Embryonic facial prominence (tissue), 1 donor: ENCODE measurements around the gene MCRIP2.
"Not testable (repeated sequence)": the region's sequence is repeated elsewhere in the genome, so short reads cannot be mapped to it uniquely, and the experiment has no call there.

Source experiments
- DNase-seq: peaks from one replicate; pipeline ENCODE4 v3.0.0-alpha.2; 2016; ENCODE audit errors: extremely low spot score

The MCRIP2 gene

DNA sequence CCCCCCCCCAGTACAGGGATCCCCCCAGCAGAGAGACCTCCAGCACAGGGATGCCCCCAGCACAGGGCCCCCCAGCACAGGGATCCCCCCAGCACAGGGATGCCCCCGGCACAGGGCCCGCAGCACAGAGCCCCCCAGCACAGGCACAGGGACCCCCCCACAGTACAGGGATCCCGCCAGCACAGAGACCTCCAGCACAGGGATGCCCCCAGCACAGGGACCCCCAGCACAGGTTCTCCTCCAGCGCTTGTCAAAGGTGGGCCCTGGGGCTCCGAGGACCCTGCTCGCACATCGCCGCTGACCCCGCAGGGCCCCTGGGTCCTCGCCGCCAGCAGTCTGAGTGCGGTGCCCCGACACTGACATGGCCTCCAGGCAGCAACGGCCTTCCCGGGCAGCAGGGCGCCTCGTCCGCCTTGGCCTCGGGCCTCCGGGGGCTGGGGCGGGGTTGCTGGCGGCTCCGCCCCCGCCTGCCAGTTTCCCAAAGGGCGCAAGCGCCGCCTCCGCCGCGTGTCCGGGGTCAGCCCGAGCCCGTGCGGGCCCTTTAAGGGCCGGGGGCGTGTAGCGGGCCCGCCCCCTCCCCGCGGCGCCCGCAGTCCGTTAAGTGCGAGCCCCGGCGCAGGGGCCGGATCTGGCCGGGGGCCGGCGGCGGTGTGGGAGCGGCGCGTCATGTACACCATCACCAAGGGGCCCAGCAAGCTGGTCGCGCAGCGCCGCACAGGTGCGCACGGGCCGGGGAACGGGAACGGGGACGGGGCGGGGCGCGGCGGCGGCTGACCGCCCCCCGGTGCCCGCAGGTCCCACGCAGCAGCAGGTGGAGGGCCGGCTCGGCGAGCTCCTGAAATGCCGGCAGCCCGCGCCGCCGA, at the start of gene MCRIP2:
Gene MCRIP2 (plus strand): TSS at position 503 of the 863 bp plus-strand sequence. CDS start 164 bp downstream, at position 667.
- no peak for DNase-seq

- no peak for DNase-seq
These were observed 49.6 kb upstream of the MCRIP2 start for GRCh38 chr16:591892-592517.

GRCh38 chr16:592518-593306, 48.9 kb upstream of the MCRIP2 start:
- no peak for DNase-seq

- DNase-seq: no peak
These were observed 48.2 kb upstream of the MCRIP2 start for GRCh38 chr16:593406-593805.

DNA sequence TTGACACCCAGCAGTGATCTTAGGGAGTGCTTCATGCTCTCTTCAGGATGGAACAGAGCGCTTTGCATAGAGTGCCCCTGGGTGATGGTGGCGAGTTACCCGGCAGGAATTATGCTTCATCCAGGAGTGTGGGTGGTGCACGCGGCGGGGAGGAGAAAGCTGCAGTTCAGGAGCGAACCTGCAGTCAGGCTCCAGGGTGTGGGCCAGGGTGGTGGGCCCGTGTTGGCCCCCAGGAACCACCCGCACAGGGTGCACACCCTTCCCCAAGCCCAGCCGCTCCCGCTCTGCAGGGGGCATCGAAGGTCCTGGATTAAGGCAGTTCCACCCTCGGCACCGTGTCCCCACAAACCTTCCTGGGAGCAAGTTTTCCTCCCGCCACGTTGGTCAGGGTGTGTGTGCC, 47.8 kb upstream of the MCRIP2 start:
- DNase-seq: no peak

GRCh38 chr16:595094-595528, 46.5 kb upstream of the MCRIP2 start:
- DNase-seq: no peak

DNA sequence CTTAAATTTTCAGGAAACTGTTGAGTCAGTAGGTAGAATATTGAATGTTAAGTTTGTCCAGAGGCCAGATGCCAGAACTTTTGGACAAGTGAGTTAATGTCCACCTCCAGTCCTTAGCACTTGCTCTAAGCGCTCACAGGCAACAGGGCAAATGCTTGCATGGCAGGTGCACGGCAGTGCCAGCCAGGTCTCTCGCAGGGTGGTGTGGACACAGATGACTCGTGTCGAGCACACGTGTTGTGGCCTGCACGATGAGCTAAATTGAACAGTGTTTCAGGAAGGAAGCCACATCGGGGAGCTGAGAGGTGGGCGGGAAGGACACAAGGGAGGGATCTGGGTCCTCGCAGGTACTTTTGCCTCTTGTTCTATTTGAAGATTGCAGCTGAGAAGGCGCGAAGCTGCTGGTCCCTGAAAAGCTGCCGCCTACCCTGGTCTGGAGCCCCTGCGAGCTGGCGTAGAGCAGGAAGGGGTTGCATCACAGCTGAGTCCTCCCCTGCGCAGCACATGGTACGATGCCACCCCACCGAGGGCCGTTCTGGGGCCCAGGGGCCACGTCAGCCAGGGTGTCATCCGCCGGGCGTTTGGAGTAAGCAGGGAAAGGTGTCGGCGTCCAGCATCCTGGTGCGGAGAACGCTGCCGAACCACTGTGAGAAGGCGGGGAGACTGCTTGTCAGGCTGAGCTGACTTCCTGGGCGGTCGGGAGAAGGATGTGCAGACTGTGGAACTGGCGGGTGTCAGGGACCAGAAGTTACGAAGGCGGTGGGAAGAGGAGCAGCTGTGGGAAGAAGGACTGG, 45.5 kb upstream of the MCRIP2 start:
- DNase-seq: no peak

DNA sequence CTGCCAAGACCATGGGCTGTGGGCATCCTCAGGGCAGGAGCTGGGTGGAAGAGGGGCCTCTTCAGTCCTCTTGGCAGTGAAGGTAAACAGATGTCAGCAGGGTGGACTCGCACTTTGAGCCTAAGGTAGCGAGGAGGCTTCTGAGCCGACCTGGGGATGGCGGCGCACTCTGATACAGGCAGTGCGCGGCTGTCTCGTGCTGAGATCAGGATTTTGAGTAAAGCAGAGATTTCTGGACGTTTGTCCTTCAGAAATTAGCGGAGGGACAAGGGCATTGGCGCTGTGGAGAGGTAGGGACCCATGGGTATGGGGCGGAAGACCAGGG, 44.9 kb upstream of the MCRIP2 start:
- DNase-seq: no peak

GRCh38 chr16:597655-598054, 44.0 kb upstream of the MCRIP2 start:
- not testable (repeated sequence) for DNase-seq

GRCh38 chr16:598823-599739, 42.5 kb upstream of the MCRIP2 start:
- no peak for DNase-seq

DNA sequence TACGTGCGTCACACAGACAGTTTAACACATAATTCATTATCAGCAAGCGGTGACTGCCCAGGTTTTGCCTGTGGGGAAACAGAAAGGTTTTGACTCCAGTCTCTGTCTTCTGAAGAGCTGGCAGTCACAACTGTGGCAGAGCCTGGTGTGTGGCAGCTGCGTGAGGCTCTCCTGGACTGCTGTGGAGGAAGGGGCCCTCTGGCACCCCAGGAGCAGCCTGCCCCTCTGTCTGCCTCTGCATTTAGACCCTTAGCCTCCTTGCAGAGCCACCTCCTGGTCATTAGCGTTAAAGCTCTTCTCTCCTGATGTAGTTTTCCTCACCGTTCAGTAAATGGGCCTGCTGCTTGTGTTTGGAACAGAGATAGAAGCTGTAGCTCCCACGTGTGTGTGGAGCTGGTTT, 40.8 kb upstream of the MCRIP2 start:
- DNase-seq: no peak

DNA sequence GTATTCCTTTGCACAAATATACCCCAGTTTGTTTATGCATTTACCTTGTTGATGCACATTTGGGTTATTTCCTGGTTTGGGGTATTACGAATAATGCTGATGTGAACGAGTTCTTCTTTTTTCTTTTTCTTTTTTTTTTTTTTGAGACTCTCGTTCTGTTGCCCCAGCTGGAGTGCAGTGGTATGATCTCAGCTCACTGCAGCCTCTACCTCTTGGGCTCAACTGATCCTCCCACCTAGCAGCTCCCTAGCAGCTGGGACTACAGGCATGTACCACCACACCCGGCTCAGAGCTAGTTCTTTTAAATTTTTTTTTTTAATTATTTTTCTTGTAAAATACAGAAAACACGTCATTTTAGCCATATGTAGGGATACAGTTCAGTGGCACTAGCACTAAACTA, 37.7 kb upstream of the MCRIP2 start:
- DNase-seq: no peak

- no peak for DNase-seq
These were observed 34.8 kb upstream of the MCRIP2 start for GRCh38 chr16:606656-607307.

- no peak for DNase-seq
These were observed 33.6 kb upstream of the MCRIP2 start for GRCh38 chr16:608019-608418.

GRCh38 chr16:609316-609715, 32.3 kb upstream of the MCRIP2 start:
- DNase-seq: no peak

- DNase-seq: no peak
These were observed 31.6 kb upstream of the MCRIP2 start for GRCh38 chr16:609984-610383.

GRCh38 chr16:610513-611381, 30.9 kb upstream of the MCRIP2 start:
- no peak for DNase-seq

DNA sequence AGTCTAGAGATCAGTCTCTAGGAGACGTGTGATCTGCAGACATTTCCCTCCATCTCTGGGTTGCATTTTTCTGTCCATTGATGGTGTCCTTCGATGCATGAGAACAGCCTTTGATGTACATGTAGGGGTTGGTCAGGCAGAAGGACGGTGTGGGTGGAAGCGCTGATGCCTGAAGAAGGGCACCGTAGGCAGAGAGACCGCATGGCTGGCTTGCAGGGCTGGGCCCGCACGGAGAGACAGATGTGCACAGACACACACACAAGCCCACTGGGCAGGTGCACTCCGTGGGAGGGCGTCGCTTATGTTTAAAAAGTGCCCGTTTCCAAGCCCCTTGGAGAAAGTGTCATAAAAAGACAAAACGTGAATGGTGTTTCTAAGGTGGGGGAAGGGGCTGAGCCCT, 26.5 kb upstream of the MCRIP2 start:
- no peak for DNase-seq
